Testis (tissue), 2 donors: ENCODE results near the gene ARAP2.

Source experiments
- POLR2A ChIP-seq: fragments of 450-650 bp; IDR thresholded peaks from one replicate; pipeline ENCODE4 v1.6.1; 2017; ENCODE audit warnings: antibody characterized with exemption, mild to moderate bottlenecking, moderate library complexity
- TF ChIP-seq, protein P1 (sequence below), 3 experiments: fragments of 450-650 bp in 2 of 3; fragments of 200-600 bp in 1 of 3; sonication (generic) in 1 of 3; IDR thresholded peaks; one replicate each; pipeline ENCODE4 v1.5.1; 2016 to 2019; ENCODE audit warnings: antibody characterized with exemption in 3 of 3, mild to moderate bottlenecking in 2 of 3, moderate library complexity in 1 of 3

DNA sequence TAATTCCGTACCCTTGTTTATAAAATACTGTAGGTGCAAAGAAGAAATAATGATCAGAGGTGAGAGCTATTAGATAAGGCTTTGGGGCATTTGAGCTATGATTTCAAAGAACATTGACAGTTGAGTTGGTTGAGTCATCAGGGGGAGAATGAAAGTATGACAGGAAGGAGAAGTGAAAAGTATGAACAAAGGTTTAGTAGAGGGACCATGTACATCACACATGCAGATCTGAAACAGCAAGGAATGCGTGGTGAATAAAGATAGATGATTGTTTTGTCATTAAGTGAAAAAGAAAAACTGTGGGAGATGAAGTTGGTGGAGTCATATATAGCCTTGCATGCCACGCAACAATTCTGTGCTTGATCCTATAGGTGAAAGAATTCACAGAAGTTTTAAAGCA lies 163.1 kb downstream of the ARAP2 start:
- no peak for TF ChIP-seq POLR2A
- TF ChIP-seq, protein P1, sequence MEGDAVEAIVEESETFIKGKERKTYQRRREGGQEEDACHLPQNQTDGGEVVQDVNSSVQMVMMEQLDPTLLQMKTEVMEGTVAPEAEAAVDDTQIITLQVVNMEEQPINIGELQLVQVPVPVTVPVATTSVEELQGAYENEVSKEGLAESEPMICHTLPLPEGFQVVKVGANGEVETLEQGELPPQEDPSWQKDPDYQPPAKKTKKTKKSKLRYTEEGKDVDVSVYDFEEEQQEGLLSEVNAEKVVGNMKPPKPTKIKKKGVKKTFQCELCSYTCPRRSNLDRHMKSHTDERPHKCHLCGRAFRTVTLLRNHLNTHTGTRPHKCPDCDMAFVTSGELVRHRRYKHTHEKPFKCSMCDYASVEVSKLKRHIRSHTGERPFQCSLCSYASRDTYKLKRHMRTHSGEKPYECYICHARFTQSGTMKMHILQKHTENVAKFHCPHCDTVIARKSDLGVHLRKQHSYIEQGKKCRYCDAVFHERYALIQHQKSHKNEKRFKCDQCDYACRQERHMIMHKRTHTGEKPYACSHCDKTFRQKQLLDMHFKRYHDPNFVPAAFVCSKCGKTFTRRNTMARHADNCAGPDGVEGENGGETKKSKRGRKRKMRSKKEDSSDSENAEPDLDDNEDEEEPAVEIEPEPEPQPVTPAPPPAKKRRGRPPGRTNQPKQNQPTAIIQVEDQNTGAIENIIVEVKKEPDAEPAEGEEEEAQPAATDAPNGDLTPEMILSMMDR (IDR thresholded peaks at IDR 0.05) = no peak
